ENCODE measurements around the gene GNPAT.

GNPAT gene

DNA sequence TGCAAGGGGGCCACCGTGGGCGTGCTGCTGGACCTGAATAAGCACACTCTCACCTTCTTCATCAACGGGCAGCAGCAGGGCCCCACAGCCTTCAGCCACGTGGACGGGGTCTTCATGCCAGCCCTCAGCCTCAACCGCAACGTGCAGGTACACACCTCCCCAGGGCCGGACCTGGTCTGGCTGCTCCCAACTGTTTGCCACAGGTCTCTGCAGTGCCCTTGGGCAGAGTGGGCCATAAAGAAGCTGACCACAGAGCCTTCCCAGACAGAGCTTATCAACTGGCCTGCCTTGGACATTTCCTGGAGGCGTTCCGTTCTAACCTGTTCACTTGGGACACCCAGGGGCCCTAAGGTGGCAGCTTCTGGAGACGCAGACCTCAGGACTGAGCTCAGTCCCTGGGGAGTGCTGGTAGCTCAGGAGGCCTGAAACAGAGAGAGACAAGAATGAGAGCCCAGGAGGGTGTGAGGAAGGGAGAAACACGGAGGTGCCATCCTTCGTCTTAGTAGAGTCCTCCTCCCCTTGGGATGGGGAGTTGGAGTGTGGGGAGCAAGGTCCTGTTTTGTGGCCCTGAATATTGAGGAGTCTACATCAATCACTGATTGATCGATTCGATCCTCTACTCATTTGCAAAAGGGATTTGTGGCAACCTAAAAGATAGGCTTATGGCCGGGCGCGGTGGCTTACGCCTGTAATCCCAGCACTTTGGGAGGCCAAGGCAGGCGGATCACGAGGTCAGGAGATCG, 27.0 kb upstream of the GNPAT start:
- DNase-seq, result no peak

DNA sequence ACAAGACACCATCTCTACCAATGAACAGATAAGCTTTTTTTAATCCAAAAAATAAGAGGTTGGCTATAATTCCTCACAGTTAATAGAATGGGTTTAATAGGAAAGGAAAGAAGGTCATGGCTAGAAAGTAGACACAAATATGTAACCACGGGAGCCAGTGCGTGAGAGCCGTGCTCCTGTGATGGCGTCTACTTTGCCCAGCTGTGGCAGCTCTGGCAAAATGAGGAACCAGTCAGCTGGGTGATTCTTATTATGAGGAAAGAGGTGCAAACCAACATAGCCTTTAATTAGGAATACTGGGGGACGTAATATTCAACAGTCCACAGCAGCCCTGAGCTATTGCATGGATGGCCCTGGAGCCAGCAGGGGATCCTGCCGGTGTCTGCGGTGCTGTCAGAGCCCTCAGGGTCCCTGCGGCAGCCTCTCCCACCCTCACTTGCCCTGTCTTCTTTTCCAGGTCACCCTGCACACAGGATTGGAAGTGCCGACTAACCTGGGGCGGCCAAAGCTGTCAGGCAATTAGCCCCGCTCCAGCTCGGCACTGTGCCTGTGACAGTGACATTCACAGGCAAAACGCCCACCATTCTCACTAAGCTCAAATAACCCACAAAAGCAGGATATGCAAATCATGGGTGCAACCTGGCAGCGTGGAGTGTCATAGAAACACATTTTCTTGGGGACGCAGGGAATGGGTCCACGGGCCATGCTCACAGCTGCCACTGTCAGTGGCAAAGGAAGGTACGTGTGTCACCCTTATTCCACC, 25.9 kb upstream of the GNPAT start:
- DNase-seq, result no peak

DNA sequence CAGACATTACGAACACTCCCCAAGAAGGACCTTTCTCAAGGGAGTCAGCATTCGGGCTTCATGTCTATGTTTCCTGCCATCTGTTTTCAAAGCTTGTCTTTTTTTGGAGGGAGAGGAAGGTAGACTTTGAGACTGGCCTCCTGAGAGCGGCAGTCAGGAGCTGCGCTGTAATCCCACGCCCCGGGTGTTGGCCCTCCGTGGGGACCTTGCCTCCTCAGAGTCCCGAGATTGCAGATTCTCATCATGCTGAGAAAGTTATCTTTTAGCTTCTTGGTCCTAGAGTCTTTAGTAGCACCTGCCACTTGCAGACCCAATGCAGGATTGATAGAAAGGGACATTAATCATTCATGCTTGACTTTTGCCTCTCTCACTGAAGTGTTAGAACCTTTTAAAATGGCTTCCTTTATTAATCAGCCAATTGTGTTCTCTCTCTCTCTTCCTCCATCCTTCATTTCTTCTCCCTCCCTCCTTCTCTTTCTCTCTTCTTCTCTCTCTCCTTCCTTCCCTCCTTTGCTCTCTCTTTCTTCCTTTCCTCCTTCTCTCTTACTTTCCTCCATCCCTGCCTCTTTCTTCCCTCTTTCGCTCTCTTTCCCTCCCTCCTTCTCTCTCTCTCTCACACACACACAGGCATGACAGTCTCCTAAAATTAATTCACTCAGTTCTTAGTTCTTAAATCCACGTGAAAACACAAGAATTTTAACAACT, 25.2 kb upstream of the GNPAT start:
- no peak for DNase-seq

DNA sequence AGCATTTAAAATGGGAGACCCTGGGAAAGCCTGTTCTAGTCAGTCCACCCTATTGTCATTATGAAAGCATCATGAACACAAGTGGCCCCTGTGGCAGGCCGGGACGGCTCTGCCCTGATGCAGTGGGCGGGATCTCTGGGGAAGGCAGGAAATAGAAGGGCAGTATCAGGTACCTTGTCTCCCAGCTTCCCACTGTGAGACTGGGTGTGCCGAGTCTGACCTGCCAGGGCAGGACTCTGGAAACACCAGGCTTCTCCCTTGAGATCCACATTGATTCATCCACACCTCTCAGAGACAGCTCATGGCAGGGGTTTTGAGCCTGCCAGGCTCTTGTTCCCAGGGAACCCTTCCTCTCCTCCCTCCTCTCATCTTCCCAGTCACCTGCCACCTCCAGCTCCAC, 24.5 kb upstream of the GNPAT start:
- DNase-seq, result peak; percentile 26

DNA sequence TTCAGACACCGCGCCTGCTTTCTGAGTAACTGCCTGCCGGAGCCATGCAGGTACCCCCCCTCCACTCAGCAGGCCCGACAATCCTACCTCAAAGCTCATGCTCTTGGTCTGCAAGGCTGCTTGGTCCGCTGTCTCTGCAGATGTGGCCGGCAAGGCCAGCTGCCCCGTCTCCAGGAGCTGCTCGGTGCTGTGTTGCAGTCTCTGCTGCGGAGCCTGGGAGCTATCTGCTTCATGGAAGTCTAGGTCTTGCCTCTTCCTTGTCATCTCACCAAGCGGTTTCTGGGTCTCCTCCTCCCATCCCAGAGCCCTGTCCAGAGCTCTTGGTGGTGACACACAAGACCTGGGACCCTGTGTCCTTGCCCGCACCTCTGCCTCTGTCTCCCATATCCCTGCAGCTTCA, 24.0 kb upstream of the GNPAT start:
- no peak for DNase-seq

DNA sequence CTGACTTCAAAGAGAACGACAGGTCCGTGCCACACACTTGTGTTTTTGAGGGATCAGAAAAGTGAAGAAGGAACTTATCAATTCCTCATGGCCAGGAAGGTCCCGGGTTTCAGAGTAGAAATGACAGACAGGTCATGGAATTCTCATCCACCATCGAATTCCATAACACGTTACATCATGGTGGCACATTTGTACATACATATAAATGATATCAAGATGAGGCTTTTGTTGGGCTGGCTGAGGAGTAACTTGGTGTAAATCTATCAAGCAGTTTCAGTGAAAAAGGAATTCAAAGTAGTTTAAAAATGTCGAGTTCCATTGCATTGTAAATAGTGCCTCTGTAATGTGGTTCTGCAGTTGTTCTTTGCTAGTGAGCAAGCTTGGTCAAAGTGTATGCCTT, 22.9 kb upstream of the GNPAT start:
- no peak for DNase-seq

DNA sequence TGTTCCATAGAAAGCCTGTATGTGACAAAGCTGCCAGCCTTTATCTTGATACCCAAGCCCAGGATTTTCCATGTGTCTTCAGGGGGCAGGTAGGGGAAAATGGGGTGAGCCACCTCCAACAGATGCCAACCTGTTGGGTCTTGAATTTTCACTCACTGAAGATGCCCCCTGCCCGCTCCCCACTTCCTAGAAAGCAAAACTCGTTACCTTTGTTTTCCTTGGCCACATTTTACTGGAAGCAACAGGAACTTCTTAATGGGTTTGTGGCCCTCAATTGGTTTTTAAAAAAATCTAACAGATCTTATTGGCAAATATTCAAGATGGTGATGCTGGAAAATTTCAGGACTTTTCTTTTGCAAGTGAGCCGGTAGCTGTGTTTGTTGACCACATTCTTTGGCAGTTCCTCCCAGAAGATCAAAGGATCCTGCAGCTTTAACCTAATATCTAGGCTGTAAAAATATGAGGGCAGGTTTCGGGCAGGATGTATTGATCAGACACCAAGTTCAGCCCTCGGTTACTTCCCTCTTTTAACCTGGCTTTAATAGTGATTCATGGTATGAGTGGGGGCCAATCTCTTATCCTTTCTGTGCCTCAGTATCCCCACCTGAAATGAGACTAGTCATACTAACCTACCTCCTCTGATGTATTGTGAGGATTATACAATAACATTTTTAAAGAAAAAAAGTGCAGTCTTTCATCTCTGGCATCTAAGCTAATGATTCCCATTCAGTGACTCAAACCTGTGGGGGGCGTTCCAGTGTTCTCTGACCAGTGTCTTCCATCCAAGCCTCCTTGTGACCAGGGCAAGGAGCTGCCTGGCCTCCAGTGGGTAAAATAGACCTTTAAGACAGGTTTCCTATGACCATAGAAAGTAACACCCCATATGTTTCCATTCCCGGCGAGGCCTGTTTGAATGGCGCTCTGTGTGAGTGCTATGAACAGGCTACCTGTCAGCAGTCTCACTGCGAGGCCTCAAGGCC, 21.3 kb upstream of the GNPAT start:
- DNase-seq, result no peak

DNA sequence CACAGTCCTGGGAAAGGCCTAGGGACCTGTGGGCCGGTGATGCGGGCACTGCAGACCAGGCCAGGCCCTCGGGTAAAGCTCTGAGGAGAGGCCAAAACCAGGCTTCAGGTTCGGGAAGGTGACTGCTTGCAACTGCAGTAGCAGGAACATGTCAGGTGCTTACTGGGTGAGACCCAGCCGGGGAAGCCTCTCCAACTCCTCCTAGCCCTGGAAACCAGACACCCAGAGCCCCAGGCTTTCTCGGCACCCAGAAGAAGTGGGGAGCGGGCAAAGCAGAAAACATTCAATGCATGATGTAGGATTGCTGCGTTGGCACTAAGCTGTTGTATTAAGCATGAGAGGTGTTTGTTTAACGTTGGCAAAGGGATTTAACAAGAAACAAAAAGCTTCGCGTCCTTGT, 20.2 kb upstream of the GNPAT start:
- DNase-seq, result no peak

DNA sequence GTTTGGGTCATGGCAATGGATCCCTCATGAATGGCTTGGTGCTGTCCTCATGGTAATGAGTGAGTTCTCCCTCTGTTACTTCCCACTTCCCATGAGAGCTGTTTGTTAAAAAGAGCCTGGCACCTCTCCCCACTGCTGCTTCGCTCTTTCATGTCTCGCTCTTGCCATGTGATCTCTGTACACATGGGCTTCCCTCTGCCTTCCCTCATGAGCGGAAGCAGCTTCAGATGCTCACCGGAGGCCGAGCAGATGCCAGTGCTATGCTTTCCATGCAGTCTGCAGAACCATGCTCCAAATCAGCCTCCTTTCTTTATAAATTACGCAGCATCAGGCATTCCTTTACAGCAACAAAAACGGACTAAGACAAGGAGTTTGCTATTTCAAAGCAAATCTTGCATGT, 14.9 kb upstream of the GNPAT start:
- no peak for DNase-seq

DNA sequence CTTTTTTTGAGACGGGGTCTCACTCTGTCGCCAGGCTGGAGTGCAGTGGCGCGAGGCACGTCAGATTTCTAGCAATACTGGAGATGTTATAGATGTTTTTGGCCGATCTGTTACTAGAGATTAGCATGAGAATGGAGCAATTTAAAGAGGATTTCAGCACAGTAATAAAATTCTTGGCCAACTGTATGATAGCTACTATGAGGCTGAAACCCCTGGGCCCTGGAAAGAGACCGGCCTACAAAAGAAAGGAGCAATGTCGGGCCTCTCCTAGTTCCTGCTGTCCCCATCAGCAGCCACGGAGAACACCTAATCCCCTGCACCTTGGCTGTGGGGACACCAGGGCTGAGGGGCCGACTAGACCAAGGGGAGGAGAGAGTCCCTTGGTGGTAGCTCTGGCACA, 9.5 kb upstream of the GNPAT start:
- no peak for DNase-seq

DNA sequence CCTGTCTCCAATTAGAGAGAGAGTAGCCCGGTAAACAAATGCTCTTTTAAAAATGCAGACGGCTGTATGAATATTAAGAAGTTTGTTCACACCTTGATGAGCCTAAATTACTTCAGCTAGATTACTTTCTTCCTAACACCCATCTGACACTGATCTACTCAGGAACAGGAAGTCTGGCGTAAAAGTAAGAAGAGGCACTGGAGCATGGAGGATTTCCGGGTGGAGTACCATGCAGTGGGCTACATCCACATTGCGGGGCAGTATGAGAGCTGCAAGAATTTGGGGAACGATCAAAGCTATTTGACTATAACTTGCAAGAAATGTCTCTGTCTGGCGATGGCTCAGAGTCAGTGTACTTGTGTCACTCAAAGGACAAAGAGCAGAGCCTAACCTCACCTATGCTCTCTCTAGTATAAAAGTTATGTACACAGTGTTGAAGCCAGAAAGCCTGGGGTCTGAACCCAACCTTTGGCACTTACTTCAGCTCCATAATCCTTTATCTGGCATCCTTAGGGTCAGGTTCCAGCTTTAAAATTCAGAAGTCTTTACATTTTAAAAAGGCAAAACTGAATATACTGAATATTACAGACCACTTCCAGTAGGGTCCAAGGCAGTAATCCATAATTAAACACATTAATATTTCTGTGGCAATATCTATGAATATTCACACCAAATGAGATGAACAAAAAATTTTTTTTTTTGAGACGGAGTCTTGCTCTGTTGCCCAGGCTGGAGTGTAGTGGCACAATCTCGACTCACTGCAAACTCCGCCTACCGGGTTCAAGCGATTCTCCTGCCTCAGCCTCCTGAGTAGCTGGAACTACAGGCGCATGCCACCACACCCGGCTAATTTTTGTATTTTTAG, 7.9 kb upstream of the GNPAT start:
- DNase-seq, result no peak

DNA sequence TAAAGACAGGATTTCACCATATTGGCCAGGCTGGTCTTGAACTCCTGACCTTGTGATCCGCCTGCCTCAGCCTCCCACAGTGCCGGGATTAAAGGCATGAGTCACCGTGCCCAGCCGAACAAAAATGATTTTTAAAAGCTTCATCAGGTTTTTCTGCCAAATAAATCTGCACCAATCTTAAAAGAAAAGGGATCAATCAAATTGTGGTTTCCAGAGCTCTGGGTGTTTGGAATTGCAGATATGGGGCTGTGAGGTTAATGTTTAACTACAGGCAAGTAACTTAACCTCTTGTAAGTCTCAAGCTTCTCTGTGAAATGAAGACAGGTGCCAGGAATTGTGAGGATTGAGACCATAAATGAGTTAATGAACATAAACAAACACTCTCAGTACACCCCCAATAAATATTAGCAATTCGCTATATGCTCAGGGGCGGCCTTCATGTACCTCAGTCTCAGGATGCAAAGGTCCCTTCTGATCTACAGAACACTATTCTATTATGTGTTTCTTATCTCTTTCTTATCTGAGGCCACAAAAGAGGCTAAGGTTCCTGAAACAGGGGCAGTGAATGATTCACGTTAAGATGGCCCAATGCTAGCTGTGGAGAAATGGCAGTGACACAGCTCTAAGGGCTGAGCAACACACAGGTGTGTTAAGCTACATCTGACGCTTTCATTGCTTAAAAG, 7.1 kb upstream of the GNPAT start:
- DNase-seq, result no peak

DNA sequence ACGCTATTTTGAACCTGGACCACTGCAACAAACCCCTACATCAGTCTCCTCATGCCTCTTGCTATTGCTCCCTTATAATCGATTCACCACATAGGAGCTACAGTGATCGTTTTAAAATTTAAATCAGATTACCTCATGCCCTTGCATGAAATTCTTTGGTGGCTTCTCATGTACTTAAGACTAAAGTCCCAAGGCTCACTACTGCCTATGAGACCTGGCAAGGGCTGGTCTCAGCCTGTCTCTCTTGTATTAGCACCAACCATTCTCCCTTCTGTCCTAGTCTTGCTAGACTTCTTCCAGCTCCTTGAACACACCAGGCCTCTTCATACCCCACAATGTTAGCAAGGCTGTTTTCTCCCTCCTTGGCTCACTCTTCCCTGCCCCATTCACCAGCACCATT, 6.5 kb upstream of the GNPAT start:
- DNase-seq, result no peak

DNA sequence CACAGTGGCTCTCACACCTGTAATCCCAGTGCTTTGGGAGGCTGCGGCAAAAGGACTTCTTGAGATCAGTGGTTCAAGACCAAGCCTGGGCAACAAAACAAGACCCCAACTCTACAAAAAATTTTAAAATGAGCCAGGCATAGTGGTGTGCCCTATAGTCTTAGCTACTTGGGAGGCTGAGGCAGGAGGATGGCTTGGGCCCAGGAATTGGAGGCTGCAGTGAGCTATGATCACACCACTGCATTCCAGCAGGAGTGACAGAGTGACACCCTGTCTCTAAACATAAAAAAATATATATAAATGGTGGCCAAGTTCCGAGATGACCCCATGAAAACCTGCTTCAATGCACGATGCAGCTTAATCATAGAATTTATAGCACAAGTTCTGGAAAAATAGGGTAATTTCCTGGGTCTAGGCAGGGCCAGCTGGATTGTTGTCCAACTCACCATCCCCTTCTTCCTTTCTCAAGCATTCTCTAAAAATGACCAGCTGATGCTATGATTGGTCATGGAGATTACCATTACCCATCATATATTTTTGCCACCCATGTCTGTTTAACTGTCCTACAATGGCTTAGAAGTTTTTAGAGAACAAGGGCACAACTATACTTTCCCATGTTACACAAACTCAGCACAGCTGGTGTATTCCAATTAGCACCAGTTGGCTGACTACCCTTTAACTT, 5.3 kb upstream of the GNPAT start:
- no peak for DNase-seq

DNA sequence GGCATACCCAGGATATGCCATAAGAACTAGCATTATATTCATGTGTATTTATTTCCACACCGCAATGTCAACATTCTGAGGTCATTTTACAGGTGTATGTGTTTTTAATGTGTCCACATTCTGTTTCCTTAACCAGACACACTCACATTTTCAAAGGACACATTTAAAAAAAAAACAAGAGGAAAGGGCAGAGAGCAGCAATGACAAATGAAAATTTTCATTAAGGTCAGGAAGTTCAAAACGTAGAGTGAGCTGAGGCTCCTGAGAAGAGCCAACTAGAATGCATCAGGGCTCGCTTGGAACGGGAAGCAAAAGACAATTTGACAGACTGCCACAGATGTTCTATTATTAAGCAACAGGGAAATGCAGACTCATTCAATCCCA, 4.8 kb upstream of the GNPAT start:
- no peak for DNase-seq

DNA sequence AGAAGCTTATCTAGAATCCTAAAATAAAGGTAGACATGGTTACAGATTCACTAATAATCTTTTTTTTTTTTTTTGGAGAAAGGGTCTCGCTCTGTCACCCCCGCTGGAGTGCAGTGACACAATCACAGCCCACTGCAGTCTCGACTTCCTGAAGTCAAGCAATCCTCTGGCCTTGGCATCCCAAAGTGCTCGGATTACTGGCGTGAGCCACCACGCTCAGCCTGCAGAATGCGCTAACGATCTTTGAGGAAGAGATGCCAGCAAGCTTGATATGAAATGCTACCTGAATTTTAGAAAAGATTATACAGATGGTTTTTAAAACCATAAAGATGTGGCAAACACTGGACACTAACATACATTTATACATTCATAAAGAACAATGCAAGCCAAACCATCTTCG, 4.1 kb upstream of the GNPAT start:
- DNase-seq, result no peak

DNA sequence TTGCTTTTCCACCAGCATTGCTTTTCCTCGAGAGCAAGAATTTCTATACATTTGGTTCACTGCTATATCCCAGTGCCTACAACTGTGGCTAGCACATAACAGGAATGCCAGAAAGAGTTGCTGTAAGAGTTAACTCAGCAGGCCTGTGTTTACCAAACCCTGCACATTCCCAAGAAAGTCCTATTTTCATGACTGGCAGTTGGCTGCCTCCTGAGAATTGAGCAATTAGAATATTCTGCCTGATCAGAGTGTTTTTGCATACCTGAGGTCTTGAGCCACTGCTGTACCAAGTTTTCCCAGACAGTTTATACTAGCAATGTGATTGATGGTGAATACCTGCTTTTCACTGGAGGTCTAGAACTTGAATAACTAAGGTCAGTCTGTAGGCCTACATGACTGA, 2.7 kb upstream of the GNPAT start:
- no peak for DNase-seq

DNA sequence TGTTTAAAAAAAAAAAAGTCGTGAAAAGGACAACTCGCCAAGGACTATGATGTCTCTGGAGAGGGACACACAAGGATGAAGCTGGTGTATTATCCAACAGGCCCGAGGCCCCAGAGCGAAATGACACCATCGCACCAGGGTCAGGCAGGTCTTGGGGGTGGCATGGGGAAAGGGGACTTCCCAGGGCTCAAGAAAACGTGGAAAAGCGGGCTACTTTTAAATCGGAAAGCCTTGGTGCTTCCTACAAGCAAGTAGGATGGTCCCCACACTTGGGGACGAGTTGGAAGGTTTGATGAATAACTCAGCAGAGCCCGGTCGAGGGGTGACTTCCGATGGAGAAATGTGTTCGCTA, 505 bp upstream of the GNPAT start:
- no peak for DNase-seq

DNA sequence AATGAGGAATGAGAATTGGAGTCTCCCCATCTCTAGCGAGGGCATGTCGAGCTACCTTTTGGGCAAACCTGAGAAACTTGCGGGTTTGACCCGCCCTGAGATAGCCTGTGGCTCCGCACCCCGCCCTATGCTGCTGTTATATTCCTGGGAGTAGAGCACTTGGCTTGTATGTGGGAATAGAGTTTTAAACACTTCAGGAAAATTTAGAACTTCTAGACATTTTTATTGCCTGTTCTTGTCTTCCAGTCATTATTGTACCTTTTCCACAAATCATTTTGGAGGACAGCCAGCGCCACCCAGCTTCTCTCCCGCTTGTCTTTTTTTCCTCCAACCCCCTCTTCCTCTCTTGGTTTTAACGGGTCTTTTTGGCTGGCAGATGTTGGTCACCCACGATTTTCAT, 738 bp downstream of the GNPAT start:
- peak; percentile 16 for DNase-seq

DNA sequence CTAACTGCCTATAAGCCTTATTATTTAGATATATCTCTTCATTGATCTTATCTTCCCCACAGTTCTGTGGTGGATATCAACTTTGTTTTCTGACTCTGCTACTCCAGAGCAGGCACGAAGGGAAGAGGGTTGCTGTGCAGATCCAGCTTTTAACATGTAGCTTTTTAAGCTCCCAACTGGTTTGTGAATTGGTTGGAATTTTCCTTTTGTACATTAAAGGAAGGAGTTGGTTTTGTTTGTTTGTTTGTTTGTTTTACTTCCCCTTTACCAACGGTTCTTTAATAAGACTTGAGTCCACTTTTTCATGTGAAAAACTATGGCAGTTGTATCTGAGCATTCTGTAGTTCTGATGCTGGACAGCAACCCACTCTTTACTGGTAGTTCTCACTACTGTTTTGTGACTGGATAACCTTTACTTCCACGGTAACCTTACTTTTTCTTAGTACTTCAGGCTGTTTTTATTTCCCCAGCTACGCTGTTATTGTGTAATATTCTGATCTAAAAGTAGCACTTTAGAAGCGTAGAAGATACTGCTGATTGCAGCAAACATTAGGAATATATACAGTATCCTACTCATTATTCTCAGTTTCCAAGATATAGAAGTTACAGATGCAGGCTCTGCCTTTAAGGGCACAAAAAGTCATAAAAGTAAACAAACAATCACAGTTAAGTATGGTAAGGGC, 1.6 kb downstream of the GNPAT start:
- DNase-seq, result no peak
